Measurements from ENCODE around the gene NTRK2. TPM values are rescaled to one million over a fixed set of nuclear protein-coding genes. Genes with fewer than 3 reads are reported as not detected.

Gene NTRK2
- total RNA-seq, 1 experiment from 2014 or later: 0.16 TPM

DNA sequence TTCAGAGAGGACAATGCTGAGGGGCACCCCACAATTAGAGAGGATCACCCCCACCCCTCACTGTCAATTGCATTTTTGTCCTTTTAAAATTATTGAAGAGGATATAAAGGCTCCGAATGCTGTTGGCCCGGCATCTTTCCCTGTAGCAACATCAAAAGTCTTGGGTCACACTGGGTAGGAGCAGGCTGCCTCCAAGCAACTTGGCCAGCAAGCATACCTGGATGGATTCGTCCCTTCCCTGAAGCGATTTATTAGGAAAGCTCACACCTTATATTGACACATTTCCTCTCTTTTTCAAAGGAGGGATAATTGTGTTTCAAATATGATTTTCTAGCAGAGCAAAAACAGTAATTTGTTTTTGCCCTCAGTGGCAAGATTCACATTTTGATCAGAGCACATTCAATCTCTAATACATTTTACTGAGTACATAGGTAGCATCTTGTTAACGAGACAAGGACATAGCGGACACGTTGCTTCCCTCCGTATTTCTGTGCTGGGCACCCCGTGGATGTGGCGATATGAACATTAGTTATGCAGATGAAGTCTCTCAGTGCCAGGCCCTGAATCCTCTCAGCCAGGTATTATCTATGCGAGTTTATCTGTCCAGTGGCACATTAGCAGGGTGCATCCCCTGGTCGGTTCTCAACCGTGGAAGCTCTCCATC is 321.5 kb downstream of the NTRK2 start:
- H3K36me3 ChIP-seq: no peaks in the 10 kb centered on the region
- H3K4me3 ChIP-seq: no peak overlapping the region
- no peaks in the 10 kb centered on the region for H3K9me3 ChIP-seq (replicated peaks)
- H3K27ac ChIP-seq: no peak overlapping the region
- no peak for DNase-seq (ENCODE audit: low read depth in 1 of 2, low spot score in 2 of 2)
- H3K4me1 ChIP-seq (replicated peaks): no peaks in the 10 kb centered on the region
- no peaks in the 10 kb centered on the region for H3K27me3 ChIP-seq (replicated peaks)

DNA sequence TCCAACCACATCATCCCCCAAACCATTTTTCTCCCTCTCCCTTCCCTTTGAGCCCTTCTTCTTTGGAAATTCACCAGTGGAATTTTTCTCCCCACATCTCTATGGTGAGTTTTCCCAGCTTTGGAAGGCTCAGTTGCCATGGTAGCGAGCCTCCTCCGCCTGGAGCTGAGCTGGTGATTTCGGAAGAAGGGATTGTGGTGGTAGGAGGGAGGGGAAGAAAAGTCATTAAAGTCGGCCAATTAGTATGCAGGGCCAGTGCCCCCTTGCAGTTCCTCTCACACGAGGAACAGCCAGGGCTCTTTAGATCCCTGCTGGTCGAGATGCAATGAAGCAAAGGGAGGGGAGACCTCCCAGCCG is 322.0 kb downstream of the NTRK2 start:
- Histone ChIP-seq H3K4me1 (replicated peaks) (no peaks in the 10 kb centered on the region), H3K9me3 (replicated peaks) (no peaks in the 10 kb centered on the region), H3K27me3 (replicated peaks) (no peaks in the 10 kb centered on the region), H3K4me3 (no peak overlapping the region), H3K27ac (no peak overlapping the region), H3K36me3 (no peaks in the 10 kb centered on the region)
- DNase-seq (ENCODE audit: low read depth in 1 of 2, low spot score in 2 of 2): no peak

DNA sequence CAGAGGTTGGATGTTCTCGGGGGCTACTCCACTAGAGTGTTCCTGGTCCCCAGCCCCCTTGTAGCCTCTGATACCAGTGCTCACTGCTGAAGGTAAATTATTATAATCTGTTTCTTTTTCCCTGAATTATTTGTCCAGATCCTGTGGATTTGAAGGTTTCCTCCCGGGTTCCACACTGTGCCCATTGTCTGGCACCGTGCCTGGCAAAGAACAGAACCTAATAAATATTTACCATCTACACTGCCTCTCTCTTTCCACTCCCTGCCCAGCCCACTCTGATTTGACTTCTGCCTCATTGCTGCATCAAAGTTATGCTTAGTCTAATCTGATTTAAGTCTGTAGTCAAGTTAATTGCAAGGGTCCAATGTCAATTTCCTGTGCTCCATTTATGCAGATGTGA is 322.9 kb downstream of the NTRK2 start:
- Histone ChIP-seq H3K9me3 (replicated peaks) (no peaks in the 10 kb centered on the region), H3K27me3 (replicated peaks) (no peaks in the 10 kb centered on the region), H3K27ac (no peak overlapping the region), H3K4me3 (no peak overlapping the region), H3K36me3 (no peaks in the 10 kb centered on the region), H3K4me1 (replicated peaks) (no peaks in the 10 kb centered on the region)
- no peak for DNase-seq (ENCODE audit: low read depth in 1 of 2, low spot score in 2 of 2)

DNA sequence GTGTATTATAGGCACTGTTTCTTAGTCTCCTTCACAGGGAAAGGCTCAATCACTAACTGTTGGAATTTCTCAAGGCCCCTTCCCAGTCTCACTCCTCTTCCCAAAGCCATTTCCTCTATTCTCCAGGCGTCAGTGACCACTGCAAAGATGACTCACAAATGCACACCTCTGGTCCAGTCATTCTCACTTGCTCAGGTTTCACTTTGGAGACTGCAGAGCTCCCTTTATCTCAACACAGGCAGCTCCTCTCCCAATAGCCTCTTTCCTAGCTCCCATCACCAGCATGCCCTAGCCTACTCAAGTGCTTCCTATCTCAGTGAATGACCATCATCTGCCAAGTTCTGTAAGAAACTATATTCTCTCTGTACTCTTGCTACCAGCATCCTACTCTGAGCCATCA is 323.6 kb downstream of the NTRK2 start:
- no peak overlapping the region for H3K4me3 ChIP-seq
- no peak overlapping the region for H3K27ac ChIP-seq
- H3K4me1 ChIP-seq (replicated peaks): no peaks in the 10 kb centered on the region
- H3K36me3 ChIP-seq: no peaks in the 10 kb centered on the region
- no peaks in the 10 kb centered on the region for H3K9me3 ChIP-seq (replicated peaks)
- no peak for DNase-seq (ENCODE audit: low read depth in 1 of 2, low spot score in 2 of 2)
- no peaks in the 10 kb centered on the region for H3K27me3 ChIP-seq (replicated peaks)

DNA sequence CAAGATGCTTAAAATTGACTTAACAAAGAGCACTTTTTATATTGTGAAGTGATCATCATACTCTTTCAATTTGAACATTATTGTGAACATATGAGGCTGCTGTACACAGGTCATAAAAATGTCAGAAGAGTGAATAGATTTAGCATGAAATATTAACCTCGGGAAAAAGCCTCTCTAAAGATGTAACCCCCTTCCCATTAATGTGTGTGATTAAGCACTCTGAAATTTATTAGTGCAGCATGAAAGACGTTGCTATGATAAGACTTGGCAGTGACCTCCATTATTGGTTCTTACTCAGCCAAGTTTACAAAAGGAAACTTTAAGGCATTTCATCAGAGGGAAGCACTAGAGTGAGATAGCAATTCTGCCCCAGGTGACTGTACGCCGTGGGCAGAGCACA is 326.5 kb downstream of the NTRK2 start:
- DNase-seq (ENCODE audit: low read depth in 1 of 2, low spot score in 2 of 2): no peak
- no peak overlapping the region for H3K4me3 ChIP-seq
- no peaks in the 10 kb centered on the region for H3K27me3 ChIP-seq (replicated peaks)
- no peak overlapping the region for H3K27ac ChIP-seq
- no peaks in the 10 kb centered on the region for H3K9me3 ChIP-seq (replicated peaks)
- H3K36me3 ChIP-seq: no peaks in the 10 kb centered on the region
- H3K4me1 ChIP-seq (replicated peaks): no peaks in the 10 kb centered on the region

DNA sequence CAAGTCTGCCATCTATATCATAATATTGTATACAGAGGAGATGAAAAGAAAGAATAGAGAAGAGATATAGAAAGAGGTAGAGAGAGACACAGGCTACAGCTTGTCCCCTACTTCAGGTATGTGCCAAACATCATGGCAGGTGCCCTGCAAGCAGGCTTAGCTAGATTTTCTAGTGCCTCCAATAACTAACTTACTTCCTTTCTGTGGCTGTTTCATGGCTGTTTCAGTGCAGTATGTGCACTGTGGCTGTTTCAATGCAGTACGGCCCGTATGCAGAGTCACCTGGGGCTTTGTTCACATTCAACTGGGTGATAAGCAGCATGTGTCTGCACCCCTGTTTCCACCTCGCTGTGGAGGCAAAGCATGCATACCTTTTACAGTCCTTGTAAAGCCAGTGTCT is 327.2 kb downstream of the NTRK2 start:
- Histone ChIP-seq H3K27ac (no peak overlapping the region), H3K9me3 (replicated peaks) (no peaks in the 10 kb centered on the region), H3K4me1 (replicated peaks) (no peaks in the 10 kb centered on the region), H3K4me3 (no peak overlapping the region), H3K27me3 (replicated peaks) (no peaks in the 10 kb centered on the region), H3K36me3 (no peaks in the 10 kb centered on the region)
- no peak for DNase-seq (ENCODE audit: low read depth in 1 of 2, low spot score in 2 of 2)

DNA sequence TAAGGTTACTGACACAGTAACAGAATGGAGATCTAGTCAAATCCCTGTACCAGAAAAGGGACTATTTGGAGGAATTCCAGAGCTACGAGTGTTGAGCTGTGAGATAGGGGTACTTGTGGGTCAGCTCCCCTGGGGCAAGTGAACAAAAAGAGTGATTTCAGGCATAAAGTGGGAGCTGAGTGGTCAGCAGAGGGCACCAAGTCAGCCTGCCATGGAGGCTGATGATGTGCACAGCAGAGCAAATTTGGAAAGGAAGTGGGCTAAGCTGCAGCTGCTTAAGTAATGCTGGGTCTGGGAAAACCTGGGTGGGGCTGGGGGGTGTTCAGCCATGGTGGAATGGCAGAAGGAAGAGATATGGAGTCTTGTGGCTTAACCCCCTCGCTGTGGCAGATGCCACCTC is 327.9 kb downstream of the NTRK2 start:
- no peak for DNase-seq (ENCODE audit: low read depth in 1 of 2, low spot score in 2 of 2)
- Histone ChIP-seq H3K4me1 (replicated peaks) (no peaks in the 10 kb centered on the region), H3K4me3 (no peak overlapping the region), H3K27ac (no peak overlapping the region), H3K9me3 (replicated peaks) (no peaks in the 10 kb centered on the region), H3K36me3 (no peaks in the 10 kb centered on the region), H3K27me3 (replicated peaks) (no peaks in the 10 kb centered on the region)

DNA sequence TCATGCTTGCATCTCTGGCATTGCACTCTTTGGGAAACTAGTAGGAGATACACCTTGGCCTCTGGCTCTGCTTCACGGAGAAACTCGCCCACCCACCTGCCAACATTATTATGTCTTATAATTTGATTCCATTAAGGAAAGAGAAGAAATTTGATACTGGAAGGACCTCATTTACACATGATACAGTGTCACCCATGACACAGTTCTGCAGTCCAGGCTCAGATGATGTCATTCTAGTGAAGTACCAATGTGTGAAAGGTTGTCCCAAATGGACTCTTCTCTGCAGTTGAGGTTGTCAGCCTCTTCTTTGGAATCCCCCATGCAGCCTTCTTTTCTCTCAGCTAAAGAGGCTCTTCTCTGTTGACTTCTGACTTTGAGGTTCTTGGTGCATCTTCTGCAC is 329.1 kb downstream of the NTRK2 start:
- no peak overlapping the region for H3K27ac ChIP-seq
- no peaks in the 10 kb centered on the region for H3K36me3 ChIP-seq
- DNase-seq (ENCODE audit: low read depth in 1 of 2, low spot score in 2 of 2): no peak
- H3K4me3 ChIP-seq: no peak overlapping the region
- H3K9me3 ChIP-seq (replicated peaks): no peaks in the 10 kb centered on the region
- H3K27me3 ChIP-seq (replicated peaks): no peaks in the 10 kb centered on the region
- H3K4me1 ChIP-seq (replicated peaks): no peaks in the 10 kb centered on the region

DNA sequence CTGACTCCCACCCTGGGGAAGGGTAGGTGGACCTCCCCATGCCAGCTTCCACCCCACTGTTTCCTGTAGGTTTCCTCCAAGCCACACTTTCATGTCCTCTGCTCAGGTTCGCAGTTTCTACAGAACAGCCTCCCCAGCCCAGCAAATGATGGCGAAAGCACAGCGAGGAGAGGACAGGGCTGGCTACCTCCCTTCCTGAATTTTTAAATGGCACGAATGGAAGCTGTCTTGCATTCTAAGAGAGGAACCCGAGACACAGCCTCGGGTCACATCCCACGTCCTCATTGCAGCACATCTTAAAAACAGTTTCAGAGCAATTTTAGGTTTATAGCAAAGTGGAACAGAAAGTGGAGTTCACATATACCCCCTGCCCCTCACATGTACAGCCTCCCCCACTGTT is 330.3 kb downstream of the NTRK2 start:
- DNase-seq (ENCODE audit: low read depth in 1 of 2, low spot score in 2 of 2): no peak
- no peak overlapping the region for H3K27ac ChIP-seq
- H3K4me3 ChIP-seq: no peak overlapping the region
- no peaks in the 10 kb centered on the region for H3K9me3 ChIP-seq (replicated peaks)
- H3K27me3 ChIP-seq (replicated peaks): no peaks in the 10 kb centered on the region
- H3K4me1 ChIP-seq (replicated peaks): no peaks in the 10 kb centered on the region
- no peaks in the 10 kb centered on the region for H3K36me3 ChIP-seq

DNA sequence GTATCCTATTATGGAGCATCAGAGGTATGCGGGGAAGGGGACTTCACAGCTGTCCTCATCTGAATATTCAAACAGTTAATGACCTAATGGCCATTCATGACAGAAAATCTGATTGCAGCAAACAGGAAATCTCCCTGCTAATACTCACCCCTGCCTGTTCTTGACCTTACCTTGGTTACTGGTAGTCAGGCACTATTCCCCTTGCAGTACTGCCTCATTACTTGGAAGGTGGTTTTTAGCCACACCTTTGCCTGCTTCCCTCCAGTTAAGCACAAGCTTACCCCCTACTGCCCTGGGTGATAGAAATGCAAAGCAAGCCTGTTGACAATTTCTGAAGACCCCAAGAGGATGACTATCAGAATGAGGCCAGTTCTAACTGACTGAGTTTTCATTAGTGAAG is 332.4 kb downstream of the NTRK2 start:
- Histone ChIP-seq H3K4me1 (replicated peaks) (no peaks in the 10 kb centered on the region), H3K4me3 (no peak overlapping the region), H3K36me3 (no peaks in the 10 kb centered on the region), H3K9me3 (replicated peaks) (no peaks in the 10 kb centered on the region), H3K27me3 (replicated peaks) (no peaks in the 10 kb centered on the region), H3K27ac (no peak overlapping the region)
- no peak for DNase-seq (ENCODE audit: low read depth in 1 of 2, low spot score in 2 of 2)

DNA sequence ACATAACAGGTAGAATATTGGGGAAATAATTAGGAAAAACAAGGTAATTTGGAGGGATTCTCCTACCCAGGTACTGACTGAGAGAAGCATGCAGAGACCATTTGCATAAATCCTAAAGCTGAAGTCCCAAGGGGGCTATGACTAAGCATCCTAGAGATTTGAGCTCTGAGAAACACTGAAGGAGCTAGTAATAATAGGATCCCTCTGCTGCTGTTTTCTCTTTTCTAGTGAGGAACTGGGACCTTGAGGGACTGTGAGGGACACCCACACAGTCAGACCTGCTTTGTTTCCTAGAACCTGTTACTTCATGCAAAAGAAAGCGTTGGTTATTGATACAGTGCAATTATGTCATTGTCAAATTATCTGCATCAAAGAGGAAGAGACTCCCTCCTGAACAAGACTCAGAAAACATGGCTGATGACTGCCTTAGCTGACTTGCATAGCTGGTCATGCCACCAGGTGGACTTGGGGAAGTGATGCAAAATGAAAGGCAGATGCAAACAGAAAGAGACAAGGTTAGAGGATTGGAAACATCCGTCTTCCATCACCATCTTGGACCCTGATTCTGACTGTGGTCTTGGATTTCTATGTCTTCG is 335.4 kb downstream of the NTRK2 start:
- Histone ChIP-seq H3K27me3 (replicated peaks) (no peaks in the 10 kb centered on the region), H3K4me1 (replicated peaks) (no peaks in the 10 kb centered on the region), H3K27ac (no peak overlapping the region), H3K4me3 (no peak overlapping the region), H3K9me3 (replicated peaks) (no peaks in the 10 kb centered on the region), H3K36me3 (no peaks in the 10 kb centered on the region)
- DNase-seq (ENCODE audit: low read depth in 1 of 2, low spot score in 2 of 2): no peak

DNA sequence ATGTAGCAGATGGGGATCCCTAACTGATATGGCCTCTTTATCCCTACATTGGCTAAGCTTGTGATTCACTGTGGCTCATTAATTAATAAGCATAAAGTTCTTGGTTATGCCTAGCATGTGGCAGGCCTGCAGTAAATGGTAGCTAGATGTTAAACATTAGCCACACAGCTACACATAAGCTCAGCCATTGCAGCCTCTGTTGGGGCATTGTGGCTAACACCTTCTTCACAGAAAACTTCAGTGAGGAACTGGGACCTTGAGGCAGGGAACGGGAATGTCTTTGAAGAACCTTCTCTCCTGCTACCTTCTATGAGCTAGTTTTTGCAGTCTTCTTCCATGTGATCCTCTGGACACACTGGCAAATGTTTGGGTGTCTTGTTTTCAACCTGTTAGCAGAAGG is 338.2 kb downstream of the NTRK2 start:
- no peaks in the 10 kb centered on the region for H3K27me3 ChIP-seq (replicated peaks)
- H3K4me3 ChIP-seq: no peak overlapping the region
- no peak for DNase-seq (ENCODE audit: low read depth in 1 of 2, low spot score in 2 of 2)
- H3K27ac ChIP-seq: no peak overlapping the region
- no peaks in the 10 kb centered on the region for H3K9me3 ChIP-seq (replicated peaks)
- H3K36me3 ChIP-seq: no peaks in the 10 kb centered on the region
- no peaks in the 10 kb centered on the region for H3K4me1 ChIP-seq (replicated peaks)

DNA sequence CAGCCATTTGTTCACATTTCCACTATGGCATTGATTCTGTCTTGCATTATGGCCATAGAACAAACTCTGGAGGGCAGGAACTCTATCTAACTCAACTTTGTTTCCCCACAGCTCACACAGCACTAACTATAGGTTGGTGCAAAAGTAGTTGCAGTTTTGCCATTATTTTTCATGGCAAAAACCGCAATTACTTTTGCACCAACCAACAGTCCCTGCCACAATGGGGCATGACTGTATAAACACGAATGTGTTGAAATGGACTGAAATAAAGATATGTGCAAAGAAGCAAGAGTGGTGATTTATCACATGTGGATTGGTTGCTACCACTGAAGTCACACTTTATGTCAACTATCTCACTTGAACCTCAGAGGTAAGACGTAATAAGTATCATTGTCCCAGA is 338.7 kb downstream of the NTRK2 start:
- no peak for DNase-seq (ENCODE audit: low read depth in 1 of 2, low spot score in 2 of 2)
- no peak overlapping the region for H3K4me3 ChIP-seq
- no peaks in the 10 kb centered on the region for H3K9me3 ChIP-seq (replicated peaks)
- H3K36me3 ChIP-seq: no peaks in the 10 kb centered on the region
- no peaks in the 10 kb centered on the region for H3K4me1 ChIP-seq (replicated peaks)
- no peak overlapping the region for H3K27ac ChIP-seq
- no peaks in the 10 kb centered on the region for H3K27me3 ChIP-seq (replicated peaks)

DNA sequence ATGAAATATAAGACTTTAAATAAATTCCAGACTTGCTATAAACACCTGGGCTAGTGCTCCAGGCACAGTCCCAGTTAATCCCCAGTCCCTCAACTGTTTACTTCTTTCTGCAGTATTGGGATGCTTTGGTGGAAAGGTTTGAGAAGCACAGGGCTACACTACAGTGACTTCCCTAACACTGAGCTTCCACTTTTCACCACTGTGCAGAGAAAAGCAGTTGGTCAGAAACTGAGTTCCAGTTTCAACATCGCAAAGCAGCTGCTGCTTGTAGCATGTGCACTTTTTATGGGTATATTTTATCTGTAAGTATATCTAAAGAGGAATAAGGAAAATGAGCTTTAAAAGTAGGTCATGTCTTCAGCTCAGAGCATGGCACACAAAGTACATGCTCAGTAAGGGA is 339.7 kb downstream of the NTRK2 start:
- H3K9me3 ChIP-seq (replicated peaks): no peaks in the 10 kb centered on the region
- H3K27ac ChIP-seq: no peak overlapping the region
- DNase-seq (ENCODE audit: low read depth in 1 of 2, low spot score in 2 of 2): no peak
- no peaks in the 10 kb centered on the region for H3K36me3 ChIP-seq
- no peaks in the 10 kb centered on the region for H3K4me1 ChIP-seq (replicated peaks)
- H3K4me3 ChIP-seq: no peak overlapping the region
- no peaks in the 10 kb centered on the region for H3K27me3 ChIP-seq (replicated peaks)

DNA sequence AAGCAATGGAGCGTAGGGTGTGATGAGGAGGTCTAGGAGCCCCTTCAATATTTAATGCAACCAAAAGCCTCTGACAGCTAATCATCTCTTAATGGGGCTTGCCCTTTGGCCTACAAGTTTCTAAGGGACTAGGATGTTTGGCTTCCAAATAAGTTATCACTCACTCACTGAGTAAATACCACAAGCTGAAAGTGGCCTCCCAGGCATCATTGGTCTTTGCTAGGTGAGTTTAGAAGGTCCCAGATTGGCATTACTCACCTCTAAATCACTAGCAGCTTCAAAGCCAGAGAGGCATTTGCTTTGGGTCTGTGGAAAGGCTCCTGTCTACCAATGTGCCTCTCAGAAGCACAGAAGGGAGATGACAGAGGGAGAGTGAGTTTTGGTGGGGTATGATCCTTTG is 344.2 kb downstream of the NTRK2 start:
- no peaks in the 10 kb centered on the region for H3K4me1 ChIP-seq (replicated peaks)
- no peaks in the 10 kb centered on the region for H3K27me3 ChIP-seq (replicated peaks)
- H3K36me3 ChIP-seq: no peaks in the 10 kb centered on the region
- no peak overlapping the region for H3K4me3 ChIP-seq
- H3K27ac ChIP-seq: no peak overlapping the region
- no peaks in the 10 kb centered on the region for H3K9me3 ChIP-seq (replicated peaks)
- DNase-seq (ENCODE audit: low read depth in 1 of 2, low spot score in 2 of 2): no peak

Data from SJSA1 (cell line).